Astrocyte (in vitro differentiated cells and primary cell): Measurements from ENCODE around the gene BMAL1. TPM values are rescaled to one million over a fixed set of nuclear protein-coding genes. Genes with fewer than 3 reads are reported as not detected.

Source experiments
- DNase-seq: peaks from one replicate; pipeline ENCODE4 v3.0.0-alpha.2; 2010; ENCODE audit warnings: low read depth
- FAIRE-seq: peaks from 2 replicates; lab custom pipeline; 2011; peaks lifted over from hg19 to GRCh38; lab: Jason Lieb, UNC
- H2AFZ ChIP-seq: 2 replicates; pipeline ENCODE4 v1.6.0; 2012; ENCODE audit warnings: low read depth, low read length, inconsistent platforms
- H3K27ac ChIP-seq: 2 replicates; pipeline ENCODE4 v1.5.1; 2011; ENCODE audit warnings: low read depth, low read length, inconsistent platforms
- H3K27me3 ChIP-seq: 2 replicates; pipeline ENCODE4 v1.6.0; 2011; ENCODE audit warnings: low read length, inconsistent platforms; ENCODE audit not compliant: insufficient read depth
- H3K36me3 ChIP-seq: 2 replicates; pipeline ENCODE4 v1.5.1; 2011; ENCODE audit warnings: low read length, inconsistent platforms; ENCODE audit not compliant: insufficient read depth
- H3K4me1 ChIP-seq: 2 replicates; pipeline ENCODE4 v1.5.1; 2011; ENCODE audit warnings: low read length, inconsistent platforms; ENCODE audit not compliant: insufficient read depth
- H3K4me2 ChIP-seq: 2 replicates; pipeline ENCODE4 v1.6.0; 2012; ENCODE audit warnings: low read length, inconsistent platforms
- H3K4me3 ChIP-seq: 2 replicates; pipeline ENCODE4 v1.5.1; 2011; ENCODE audit warnings: low read depth, mild to moderate bottlenecking, low read length, inconsistent platforms; ENCODE audit not compliant: insufficient read depth
- H3K79me2 ChIP-seq: 2 replicates; pipeline ENCODE4 v1.6.0; 2012; ENCODE audit warnings: mild to moderate bottlenecking, low read length, inconsistent platforms; ENCODE audit not compliant: insufficient read depth
- H3K9ac ChIP-seq: 2 replicates; pipeline ENCODE4 v1.6.0; 2012; ENCODE audit warnings: mild to moderate bottlenecking, low read length, inconsistent platforms
- H3K9me3 ChIP-seq: 2 replicates; pipeline ENCODE4 v1.5.1; 2012; ENCODE audit warnings: low read depth, mild to moderate bottlenecking, low read length, inconsistent platforms; ENCODE audit not compliant: insufficient read depth
- H4K20me1 ChIP-seq: 2 replicates; pipeline ENCODE4 v1.6.0; 2012; ENCODE audit warnings: low read length, inconsistent platforms; ENCODE audit not compliant: insufficient read depth
- H3K27ac Mint-ChIP-seq: one replicate; pipeline ENCODE4 v1.8.0; 2021; ENCODE audit warnings: mild to moderate bottlenecking, mixed read lengths; ENCODE audit not compliant: unreplicated experiment
- H3K27me3 Mint-ChIP-seq: one replicate; pipeline ENCODE4 v1.8.0; 2021; ENCODE audit warnings: low read depth, mixed read lengths; ENCODE audit not compliant: unreplicated experiment
- H3K36me3 Mint-ChIP-seq: one replicate; pipeline ENCODE4 v1.8.0; 2021; ENCODE audit warnings: low read depth, mixed read lengths; ENCODE audit not compliant: unreplicated experiment
- H3K4me1 Mint-ChIP-seq: one replicate; pipeline ENCODE4 v1.8.0; 2021; ENCODE audit warnings: low read depth, mixed read lengths; ENCODE audit not compliant: unreplicated experiment
- H3K4me3 Mint-ChIP-seq: one replicate; pipeline ENCODE4 v1.8.0; 2021; ENCODE audit warnings: mild to moderate bottlenecking, moderate library complexity, mixed read lengths; ENCODE audit not compliant: unreplicated experiment
- H3K9me3 Mint-ChIP-seq: one replicate; pipeline ENCODE4 v1.8.0; 2021; ENCODE audit warnings: mild to moderate bottlenecking, mixed read lengths; ENCODE audit not compliant: unreplicated experiment
- CTCF ChIP-seq: IDR thresholded peaks from 2 replicates; pipeline ENCODE4 v1.5.1; 2011; ENCODE audit warnings: low read depth, mild to moderate bottlenecking, inconsistent platforms, low read length, moderate library complexity; ENCODE audit not compliant: insufficient read depth
- EZH2 ChIP-seq: IDR thresholded peaks from 2 replicates; pipeline ENCODE4 v1.6.1; 2012; ENCODE audit warnings: mild to moderate bottlenecking, low read length, inconsistent platforms; ENCODE audit not compliant: insufficient read depth
- total RNA-seq: library from RNA; stranded (reverse); gene quantifications from 2 replicates; pipeline ENCODE4 v1.2.1, GENCODE V29; 2021

Gene BMAL1
- total RNA-seq, 1 donor from 2014 or later = 26.9 TPM

- DNase-seq (peak; percentile 18), FAIRE-seq (no peak)
- H3K27me3 ChIP-seq = no peaks in the 10 kb centered on the region
- no peaks in the 10 kb centered on the region for H3K36me3 ChIP-seq
- H3K9ac ChIP-seq = no peak overlapping the region
- H3K4me3 Mint-ChIP-seq = no peak overlapping the region
- no peak overlapping the region for H3K27ac ChIP-seq
- H3K27ac Mint-ChIP-seq = no peak overlapping the region
- H3K4me3 ChIP-seq = no peak overlapping the region
- no peaks in the 10 kb centered on the region for H3K9me3 ChIP-seq
- peak; percentile 80 for TF ChIP-seq CTCF
- no peak for TF ChIP-seq EZH2
- H3K27me3 Mint-ChIP-seq = peaks cover 4% of the 10 kb centered on the region
- no peaks in the 10 kb centered on the region for H3K4me1 Mint-ChIP-seq
- no peaks in the 10 kb centered on the region for H3K4me1 ChIP-seq
- H3K36me3 Mint-ChIP-seq = no peaks in the 10 kb centered on the region
- no peak overlapping the region for H2AFZ ChIP-seq
- H3K4me2 ChIP-seq = no peak overlapping the region
- peaks cover 5% of the 10 kb centered on the region for H3K9me3 Mint-ChIP-seq
- H3K79me2 ChIP-seq = no peaks in the 10 kb centered on the region
- H4K20me1 ChIP-seq = no peaks in the 10 kb centered on the region
These were observed 38.6 kb upstream of the BMAL1 start for GRCh38 chr11:13238879-13239514.

GRCh38 chr11:13242564-13242963 lies 35.0 kb upstream of the BMAL1 start:
- no peak overlapping the region for H3K9ac ChIP-seq
- no peak for FAIRE-seq
- Mint-ChIP-seq H3K4me3 (no peak overlapping the region), H3K9me3 (no peaks in the 10 kb centered on the region), H3K4me1 (peaks cover 6% of the 10 kb centered on the region), H3K27me3 (peaks cover 15% of the 10 kb centered on the region), H3K27ac (no peak overlapping the region), H3K36me3 (no peaks in the 10 kb centered on the region)
- no peaks in the 10 kb centered on the region for H3K36me3 ChIP-seq
- H2AFZ ChIP-seq = no peak overlapping the region
- H3K79me2 ChIP-seq = no peaks in the 10 kb centered on the region
- no peaks in the 10 kb centered on the region for H3K4me1 ChIP-seq
- H3K4me3 ChIP-seq = no peak overlapping the region
- no peaks in the 10 kb centered on the region for H3K9me3 ChIP-seq
- H3K27ac ChIP-seq = no peak overlapping the region
- no peak for DNase-seq
- no peak overlapping the region for H3K4me2 ChIP-seq
- no peaks in the 10 kb centered on the region for H4K20me1 ChIP-seq
- TF ChIP-seq EZH2 = no peak
- H3K27me3 ChIP-seq = peaks cover 3% of the 10 kb centered on the region

GRCh38 chr11:13247606-13248296 lies 29.8 kb upstream of the BMAL1 start:
- peaks cover 15% of the 10 kb centered on the region for H3K27me3 Mint-ChIP-seq
- Histone ChIP-seq H3K9me3 (no peaks in the 10 kb centered on the region), H3K27me3 (peaks cover 3% of the 10 kb centered on the region), H3K36me3 (no peaks in the 10 kb centered on the region), H3K4me3 (no peak overlapping the region), H4K20me1 (no peaks in the 10 kb centered on the region), H3K9ac (no peak overlapping the region), H3K4me1 (no peaks in the 10 kb centered on the region), H3K27ac (no peak overlapping the region), H3K4me2 (no peak overlapping the region), H3K79me2 (no peaks in the 10 kb centered on the region), H2AFZ (no peak overlapping the region)
- FAIRE-seq = no peak
- no peaks in the 10 kb centered on the region for H3K36me3 Mint-ChIP-seq
- H3K4me3 Mint-ChIP-seq = no peak overlapping the region
- H3K4me1 Mint-ChIP-seq = peaks cover 10% of the 10 kb centered on the region
- no peaks in the 10 kb centered on the region for H3K9me3 Mint-ChIP-seq
- TF ChIP-seq EZH2 = no peak
- no peak for TF ChIP-seq CTCF
- no peak overlapping the region for H3K27ac Mint-ChIP-seq
- DNase-seq = no peak
